Breast epithelium (tissue), 3 donors: Measurements from ENCODE around the gene TBC1D3.
"Not testable (repeated sequence)": the region's sequence is repeated elsewhere in the genome, so short reads cannot be mapped to it uniquely, and the experiment has no call there.

Source experiments
- POLR2A ChIP-seq: fragments of 450-650 bp; IDR thresholded peaks from one replicate; pipeline ENCODE4 v1.6.1; 2016; ENCODE audit warnings: antibody characterized with exemption, mild to moderate bottlenecking, moderate library complexity
- TF ChIP-seq, protein P1 (sequence below), 3 donors: fragments of 450-650 bp; IDR thresholded peaks; one replicate each; pipeline ENCODE4 v1.5.1; 2016 to 2017; ENCODE audit warnings: antibody characterized with exemption in 3 of 3, mild to moderate bottlenecking in 3 of 3, moderate library complexity in 3 of 3

DNA sequence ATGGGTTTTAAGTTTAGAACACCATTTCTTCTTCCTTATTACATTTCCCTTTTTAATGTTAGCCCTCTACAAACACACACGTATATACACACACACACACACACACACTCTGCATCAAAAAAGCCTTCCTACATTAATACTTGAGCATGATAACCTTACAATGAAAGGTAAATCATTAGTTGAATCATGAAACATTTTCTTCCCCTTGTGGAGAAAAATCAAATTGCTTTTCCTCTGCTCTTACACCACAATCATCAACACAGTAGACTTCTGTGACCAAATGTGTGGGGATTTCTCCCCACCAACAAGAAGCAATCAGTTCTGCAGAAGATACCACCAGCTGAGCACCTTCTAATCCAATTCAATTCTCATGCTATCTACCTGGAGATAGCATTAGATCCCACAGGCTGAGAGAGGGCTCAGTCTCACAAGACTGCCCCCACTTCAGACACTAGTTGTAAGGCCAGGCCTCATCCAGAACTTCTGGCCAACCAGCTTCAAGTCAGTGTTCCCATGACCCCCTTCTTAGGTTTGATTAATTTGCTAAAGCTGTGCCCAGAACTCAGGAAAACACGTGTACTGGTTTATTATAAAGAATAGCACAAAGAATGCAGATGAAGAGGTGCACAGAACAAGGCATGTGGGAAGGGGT, 33.6 kb upstream of the TBC1D3 start:
- TF ChIP-seq, protein P1, sequence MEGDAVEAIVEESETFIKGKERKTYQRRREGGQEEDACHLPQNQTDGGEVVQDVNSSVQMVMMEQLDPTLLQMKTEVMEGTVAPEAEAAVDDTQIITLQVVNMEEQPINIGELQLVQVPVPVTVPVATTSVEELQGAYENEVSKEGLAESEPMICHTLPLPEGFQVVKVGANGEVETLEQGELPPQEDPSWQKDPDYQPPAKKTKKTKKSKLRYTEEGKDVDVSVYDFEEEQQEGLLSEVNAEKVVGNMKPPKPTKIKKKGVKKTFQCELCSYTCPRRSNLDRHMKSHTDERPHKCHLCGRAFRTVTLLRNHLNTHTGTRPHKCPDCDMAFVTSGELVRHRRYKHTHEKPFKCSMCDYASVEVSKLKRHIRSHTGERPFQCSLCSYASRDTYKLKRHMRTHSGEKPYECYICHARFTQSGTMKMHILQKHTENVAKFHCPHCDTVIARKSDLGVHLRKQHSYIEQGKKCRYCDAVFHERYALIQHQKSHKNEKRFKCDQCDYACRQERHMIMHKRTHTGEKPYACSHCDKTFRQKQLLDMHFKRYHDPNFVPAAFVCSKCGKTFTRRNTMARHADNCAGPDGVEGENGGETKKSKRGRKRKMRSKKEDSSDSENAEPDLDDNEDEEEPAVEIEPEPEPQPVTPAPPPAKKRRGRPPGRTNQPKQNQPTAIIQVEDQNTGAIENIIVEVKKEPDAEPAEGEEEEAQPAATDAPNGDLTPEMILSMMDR (IDR thresholded peaks at IDR 0.05): not testable (repeated sequence)
- TF ChIP-seq POLR2A: not testable (repeated sequence)
